DMS53 treated with DMSO at 0.1 percent for 48 hours (cell line): ENCODE results near the gene LRRC58.
"Not testable (repeated sequence)": the region's sequence is repeated elsewhere in the genome, so short reads cannot be mapped to it uniquely, and the experiment has no call there.

ENCODE experiments used
- DNase-seq: peaks from one replicate; lab custom pipeline; 2025; ENCODE audit not compliant: unreplicated experiment; lab: John Stamatoyannopoulos, UW

Gene LRRC58

DNA sequence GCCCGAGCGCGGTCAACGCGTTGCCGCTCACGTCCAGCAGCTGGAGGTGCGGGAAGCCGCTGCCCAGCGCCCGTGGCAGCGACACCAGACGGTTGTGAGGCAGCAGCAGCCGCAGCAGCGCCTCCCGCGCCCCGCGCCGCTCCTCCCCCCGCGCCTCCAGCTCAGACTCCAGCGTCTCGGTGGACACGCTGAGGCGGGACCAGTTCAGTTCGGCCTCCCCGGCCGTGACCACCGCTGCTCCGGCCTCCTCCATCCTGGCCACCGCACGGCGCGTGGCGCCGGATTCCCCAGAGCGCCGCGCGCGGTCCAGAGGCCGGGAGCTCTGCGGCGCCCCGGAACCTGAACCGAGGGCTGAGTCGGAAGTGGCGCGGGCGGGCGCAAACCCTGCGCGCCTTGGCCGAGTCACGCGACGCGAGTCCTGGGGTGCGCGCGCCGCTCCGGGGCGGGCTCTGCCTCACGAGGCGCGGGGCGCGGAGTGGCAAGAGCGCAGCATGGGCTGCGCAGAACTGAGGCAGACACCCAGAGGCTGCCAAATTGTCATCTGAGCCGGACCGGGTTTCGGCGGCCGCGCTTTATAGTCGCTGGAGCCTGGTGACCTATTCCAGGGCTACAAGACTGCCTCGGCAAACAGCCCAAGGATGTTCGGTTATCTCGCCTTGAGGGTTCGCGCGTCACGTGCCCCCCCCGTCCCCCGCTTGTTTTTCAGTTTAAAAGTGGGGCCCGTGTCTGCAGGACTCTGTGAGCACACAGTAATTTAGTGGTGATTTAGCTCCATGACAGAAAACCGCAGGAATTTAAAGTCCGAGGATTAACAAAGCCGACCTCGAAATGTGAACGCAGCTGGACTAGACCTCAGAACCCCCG is at the start of gene LRRC58:
LRRC58 (minus strand) TSS at position 364 of the 864 bp plus-strand sequence; CDS start at position 253, 111 bp downstream.
- DNase-seq = peak; percentile 78

DNA sequence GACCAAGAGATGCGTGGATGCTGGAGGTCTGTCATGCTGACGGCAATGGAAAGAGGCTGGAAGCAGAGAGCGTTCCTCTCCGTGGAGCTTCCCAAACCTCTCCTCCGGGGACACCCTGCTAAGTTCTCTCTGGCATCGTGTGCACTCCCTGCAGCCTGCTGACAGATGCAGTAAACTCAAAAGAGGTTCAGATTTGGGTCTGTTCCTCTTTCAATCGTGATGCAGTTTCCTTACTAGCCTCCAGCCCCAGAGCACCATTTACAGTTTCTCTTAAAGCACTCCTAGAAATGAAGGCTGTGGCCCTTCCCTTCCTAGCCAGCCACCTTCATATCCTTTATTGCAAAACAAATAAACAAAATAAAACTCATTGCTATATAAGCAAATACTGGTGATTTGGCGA is 47.3 kb upstream of the LRRC58 start:
- no peak for DNase-seq

DNA sequence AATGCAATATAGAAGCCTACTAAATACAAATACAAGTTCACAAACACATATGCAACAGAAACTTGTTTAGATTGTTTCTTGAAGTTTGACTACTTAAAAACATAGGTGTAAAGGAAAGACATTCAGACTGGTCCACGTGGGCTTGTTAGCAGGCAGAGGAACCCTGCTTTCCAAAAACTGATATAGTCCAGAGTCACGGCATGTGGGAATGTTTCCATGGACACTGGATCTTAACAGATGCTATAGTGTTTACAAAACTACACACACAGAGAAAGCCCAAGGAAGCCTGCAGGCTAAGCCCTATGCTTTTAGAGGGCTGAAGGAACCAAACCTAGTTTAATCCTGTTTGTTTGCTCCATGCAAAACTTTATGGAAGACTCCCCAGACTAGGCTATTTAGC is 45.2 kb upstream of the LRRC58 start:
- no peak for DNase-seq

DNA sequence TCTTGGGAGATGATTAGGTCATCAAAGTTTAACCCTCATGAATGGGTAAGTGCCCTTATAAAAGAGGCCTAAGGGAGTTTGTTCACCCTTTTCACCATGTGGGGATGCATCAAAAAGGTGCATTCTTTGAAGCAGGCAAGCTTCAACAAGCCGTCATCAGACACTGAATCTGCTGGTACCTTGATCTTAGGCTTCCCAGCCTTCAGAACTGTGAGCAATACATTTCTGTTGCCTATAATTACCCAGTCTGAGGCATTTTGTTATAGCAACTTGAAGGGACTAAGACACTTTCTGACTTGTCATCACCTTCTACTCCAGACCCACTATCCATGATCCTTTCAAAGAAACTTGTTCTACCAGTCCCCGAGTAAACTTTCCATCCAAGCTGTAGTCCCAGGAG is 44.6 kb upstream of the LRRC58 start:
- DNase-seq = no peak

DNA sequence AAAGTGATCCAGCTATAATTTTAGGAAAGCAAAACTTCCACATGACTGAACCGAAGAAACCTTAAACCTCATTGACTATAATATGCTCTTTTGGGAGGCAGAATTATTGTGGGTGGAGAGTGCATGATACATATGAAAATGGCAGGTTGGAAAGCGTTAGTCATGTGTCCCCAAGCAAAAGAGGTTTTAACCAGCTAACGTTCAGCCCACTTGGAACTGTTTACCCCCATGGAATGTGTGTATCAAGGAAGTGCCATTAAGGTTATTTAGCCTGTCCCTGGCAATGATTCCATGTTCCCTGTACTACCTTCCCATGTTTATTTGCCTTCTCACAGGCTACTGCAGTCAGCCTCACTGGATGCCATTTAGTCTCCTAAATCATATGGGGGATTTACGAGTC is 44.1 kb upstream of the LRRC58 start:
- DNase-seq = no peak

DNA sequence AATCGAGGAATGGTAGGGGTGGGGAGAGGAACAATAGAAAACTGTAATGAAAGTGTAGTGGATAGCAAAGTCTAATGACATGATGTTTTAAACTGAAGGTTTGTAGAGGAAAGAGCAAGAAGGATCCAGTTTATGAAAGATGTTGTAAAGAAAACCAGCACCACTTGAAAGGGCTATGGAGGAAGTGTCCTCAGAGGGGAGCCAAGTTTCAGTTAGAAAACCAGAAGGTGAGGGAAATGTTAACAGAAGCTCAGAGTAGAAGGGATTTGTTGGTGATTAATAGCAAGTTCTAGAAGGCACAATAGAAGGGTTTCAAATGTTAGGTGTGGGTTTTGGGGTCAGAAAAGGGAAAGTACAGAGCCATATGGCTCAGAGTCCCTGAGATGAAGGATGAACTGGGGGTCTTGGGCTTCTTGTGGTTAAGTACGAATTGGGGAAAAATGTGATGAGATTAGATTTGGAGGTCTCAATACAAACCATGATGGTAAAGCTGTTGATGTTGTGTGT is 33.8 kb upstream of the LRRC58 start:
- DNase-seq = no peak

DNA sequence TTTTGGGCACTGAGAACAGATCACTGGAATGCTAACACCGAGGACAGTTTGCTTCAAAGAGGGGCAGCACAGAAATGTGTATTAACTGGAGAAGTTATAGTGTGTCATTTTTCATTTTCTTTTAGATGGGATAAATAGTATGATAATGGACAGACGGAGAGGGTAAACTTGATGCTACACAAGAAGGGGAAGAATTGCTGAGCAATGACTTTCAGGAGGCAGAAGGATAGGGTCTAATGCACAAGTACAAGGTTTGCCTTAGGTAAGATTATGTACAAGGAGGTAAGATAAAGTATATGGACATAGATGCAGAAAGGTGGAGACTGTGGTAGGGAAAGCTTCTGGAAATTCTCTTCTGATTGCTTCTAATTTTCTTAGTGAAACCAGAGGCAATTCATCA is 32.3 kb upstream of the LRRC58 start:
- no peak for DNase-seq

DNA sequence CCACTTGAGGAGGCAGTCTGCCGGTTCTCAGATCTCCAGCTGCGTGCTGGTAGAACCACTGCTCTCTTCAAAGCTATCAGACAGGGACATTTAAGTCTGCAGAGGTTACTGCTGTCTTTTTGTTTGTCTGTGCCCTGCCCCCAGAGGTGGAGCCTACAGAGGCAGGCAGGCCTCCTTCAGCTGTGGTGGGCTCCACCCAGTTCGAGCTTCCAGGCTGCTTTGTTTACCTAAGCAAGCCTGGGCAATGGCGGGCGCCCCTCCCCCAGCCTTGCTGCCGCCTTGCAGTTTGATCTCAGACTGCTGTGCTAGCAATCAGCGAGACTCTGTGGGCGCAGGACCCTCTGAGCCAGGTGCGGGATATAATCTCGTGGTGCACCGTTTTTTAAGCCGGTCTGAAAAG is 28.8 kb upstream of the LRRC58 start:
- DNase-seq = not testable (repeated sequence)

DNA sequence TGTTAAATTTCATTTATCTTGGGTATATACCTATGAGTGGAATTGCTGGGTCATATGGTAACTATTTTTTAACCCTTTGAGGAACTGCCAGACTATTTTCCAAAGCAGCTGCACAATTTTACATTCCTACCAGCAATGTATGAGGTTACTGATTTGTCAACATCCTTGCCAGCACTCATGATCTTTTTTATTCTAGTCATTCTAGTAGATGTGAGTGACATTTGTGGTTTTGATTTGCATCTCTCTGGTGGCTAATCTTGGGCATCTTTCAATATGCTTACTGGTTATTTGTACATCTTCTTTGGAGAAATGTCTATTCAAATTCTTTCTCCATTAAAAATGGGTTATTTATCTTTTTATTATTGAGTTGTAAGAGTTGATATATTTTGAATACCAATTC is 21.3 kb upstream of the LRRC58 start:
- no peak for DNase-seq

DNA sequence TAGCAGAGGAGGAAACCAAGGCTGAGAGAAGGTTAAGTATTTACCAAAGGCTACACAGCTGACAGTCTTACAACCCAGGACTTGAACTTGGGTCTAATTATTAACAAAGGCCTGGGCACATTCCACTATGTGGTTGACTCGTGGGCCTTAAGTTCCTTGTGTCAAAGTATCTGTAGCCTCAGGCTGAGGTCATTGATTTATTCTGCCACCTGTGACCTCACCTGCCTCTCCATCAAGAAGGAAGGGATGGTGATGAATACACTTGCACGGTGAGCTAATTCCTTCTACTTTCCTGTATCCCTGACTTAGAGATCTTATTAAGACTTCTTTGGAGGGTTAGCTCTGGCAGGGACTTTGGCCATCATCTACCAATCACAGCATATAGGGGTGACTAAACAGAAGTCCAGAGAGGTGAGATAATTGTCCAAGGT is 19.9 kb upstream of the LRRC58 start:
- DNase-seq = no peak

DNA sequence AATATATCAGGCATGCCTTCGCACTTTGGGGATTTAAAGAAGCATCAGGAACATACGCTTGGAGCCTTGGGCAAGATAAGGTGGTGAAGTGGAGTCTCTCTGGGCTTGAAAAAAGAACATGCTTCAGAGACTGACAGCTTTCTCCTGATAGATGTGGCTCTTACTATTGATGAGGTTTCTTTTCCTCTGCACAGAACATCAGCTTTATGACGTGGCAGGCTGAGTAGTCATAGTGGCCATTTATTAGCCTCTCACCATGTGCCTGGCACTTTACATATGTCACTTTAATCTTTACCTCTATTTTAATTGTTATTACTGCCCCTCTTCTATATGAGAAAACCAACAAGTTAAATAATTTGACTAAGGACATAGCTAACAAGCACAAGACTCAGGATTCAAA is 19.0 kb upstream of the LRRC58 start:
- no peak for DNase-seq

DNA sequence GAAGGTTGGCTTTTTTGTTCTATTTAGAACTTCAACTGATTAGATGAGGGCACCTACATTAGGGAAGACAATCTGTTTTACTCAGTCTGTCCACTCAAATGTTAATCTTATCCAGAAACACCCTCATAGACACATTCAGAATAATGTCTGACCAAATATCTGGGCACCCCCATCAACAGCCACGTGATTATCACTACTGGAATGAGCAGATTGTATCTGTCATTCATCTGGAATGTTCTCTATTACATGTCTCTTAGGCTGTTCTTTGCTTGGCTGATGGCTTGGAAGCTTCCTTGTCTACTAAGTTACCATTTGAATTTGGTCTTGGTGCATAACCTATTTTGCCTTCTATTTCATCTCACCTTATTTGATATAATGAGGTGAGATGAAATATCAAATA is 15.7 kb upstream of the LRRC58 start:
- DNase-seq = no peak

DNA sequence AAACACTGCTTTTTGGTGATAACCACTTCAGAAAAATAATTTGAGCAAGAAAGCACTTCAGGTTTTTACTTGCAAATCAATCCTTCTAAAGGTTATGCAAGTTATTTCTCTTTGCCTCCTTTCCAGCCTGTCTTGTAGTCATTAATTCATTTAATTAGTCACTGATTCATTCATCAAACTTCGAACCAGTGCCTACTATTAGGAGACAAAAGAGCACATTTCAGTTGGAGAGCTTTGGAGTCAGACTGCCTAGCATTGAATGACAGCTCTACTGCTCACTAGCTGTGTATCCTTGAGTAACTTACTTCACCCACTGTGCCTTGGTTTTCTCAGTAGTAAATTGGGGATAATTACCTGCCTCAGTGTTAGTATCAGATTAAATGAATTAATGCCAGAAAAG is 14.9 kb upstream of the LRRC58 start:
- DNase-seq = no peak

DNA sequence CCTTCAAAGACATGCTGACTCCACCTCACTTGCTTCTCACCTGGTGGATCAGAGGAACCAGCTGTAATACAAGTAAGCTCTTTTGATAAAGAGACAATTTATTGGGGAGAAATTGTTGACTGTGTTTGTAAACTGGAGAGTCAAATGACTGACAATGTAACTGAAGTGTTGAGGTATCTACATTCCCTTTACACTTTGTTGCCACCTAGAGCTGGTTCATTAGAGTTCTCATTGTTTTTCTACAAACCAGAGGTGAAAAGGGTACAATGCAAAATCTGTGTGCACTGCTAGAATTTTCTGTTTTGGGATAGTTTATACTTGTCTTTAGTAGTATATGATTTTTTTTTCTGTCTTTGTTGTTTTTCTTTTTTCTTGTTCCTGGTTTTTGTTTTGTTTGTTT is 8.7 kb upstream of the LRRC58 start:
- no peak for DNase-seq

DNA sequence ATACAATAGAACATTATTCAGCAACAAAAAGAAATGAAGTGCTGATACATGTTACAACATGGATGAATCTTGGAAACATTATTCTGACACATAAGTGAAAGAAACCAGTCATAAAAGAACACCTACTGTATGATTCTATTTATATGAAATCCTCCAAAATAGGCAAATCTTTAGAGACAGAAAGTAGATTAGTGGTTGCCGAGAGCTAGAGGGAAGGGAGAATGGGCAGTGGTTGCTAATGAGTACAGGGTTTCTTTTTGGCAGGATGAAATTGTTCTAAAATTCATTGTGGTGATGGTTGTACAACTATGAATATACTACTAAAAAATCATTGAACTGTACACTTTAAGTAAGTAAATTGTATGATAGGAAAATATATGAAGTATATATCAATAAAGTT is 6.3 kb upstream of the LRRC58 start:
- DNase-seq = no peak

DNA sequence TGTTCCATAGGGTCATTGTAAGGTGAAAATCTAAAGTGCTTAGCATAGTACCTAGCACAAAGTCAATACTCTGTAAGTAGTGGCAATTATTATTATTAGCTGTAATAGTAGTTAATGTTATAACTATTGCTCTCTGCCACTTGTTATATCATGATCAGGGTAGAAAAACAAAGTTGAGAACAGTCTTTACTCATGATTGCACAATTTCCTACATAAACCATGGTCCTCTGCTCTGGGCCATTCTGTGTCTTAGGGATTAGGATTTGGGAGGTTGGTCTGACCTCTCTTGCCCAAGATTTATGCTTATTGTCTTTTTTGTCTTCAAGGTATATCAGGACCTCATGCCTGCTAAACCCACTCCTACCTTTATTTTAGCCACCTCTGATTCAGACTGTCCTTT is 4.3 kb upstream of the LRRC58 start:
- no peak for DNase-seq

DNA sequence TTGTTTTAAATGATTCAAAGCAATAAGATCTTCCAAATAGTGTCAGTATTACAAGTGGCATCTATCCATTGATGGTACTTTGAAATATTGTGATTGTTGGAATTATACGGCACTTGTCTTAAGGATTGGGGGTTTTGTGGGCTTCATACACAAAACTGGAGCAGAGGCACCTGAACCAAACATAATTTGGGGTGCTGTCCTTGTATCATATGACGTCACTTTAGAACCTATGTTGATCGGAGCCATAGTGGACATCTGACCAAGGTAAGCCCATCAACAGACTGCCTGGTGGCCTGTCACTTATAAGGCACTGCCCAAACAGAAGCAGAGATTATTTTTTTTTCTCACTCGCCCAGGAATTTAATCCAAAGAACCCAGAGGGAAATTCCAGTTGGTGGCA is 2.9 kb upstream of the LRRC58 start:
- DNase-seq = no peak

DNA sequence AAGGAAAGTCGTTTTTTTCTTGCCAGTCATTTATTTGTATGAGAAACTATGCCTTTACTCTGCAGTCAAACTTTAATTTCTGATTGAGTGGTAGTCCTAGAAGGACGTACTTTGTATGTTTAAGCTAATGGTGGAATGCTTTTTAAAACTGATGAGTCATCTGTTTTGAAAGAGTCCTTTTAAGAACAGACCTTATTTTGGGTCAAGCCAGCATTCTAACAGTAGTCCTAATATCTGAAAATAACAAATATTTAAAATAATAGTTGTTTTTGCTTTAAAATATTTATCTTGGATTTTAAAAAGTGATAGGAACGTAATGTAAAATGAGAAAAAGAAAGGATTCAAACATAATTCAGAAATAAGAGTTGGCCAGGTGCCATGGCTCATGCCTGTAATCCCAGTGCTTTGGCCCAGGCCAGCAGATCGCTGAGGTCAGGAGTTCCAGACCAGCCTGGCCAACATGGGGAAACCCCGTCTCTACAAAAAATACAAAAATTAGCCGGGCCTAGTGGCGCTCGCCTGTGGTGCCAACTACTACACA is 1.3 kb upstream of the LRRC58 start:
- peak; percentile 2 for DNase-seq

DNA sequence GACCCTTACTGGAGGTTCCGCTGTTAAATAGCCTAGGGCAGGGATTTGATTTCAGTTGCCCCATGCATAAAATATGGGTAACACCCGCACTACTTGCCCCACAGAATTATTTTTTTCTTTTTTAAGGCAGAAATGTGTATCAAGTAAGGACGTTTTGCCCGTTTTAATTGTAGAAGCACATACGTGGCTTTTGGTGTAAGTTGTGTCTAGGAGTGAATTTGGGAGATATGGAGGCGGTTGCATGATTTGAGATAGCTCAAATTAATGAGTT is 636 bp upstream of the LRRC58 start:
- no peak for DNase-seq

DNA sequence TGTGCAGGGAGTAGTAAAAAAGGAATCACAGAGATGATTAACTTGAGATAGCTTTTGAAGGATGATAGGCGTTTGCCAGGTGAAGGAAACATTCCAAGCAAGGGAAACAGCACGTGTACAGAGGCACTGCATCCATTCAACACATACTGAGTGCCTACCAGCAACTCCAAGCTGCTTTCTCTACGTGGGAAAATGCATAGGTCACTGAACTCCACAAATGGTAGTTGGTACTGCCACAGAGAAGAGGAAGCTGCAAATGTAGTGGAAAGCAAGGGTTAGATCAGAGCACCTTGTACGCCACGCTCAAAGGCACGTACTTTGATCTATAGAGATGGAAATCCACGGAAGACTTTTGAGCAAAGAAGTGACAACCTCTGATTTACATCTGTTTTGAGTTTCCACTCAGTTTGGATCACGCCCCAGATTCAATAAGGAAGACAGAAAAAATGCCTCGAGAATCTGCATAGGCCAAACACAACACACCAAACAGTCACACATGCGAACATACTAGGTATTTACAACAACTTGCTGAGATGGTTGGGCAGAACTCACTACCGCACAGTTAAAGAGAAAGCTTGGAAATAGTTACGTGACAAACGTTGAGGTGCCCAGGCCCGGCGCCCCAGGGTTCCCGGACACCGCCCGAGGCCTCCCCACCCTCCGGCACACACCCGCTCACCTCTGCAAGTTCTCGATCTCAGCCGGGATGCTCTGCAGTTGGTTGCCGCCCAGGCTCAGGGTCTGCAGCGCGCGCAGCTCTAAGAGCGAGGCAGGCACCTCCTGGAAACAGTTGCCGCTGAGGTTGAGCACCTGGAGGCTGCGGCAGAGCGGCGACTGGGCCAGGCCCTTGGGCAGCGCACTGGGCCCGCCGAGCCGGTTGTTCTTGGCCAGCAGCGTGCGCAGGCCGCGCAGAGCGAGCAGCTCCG is 826 bp downstream of the LRRC58 start:
- peak; percentile 12 for DNase-seq

DNA sequence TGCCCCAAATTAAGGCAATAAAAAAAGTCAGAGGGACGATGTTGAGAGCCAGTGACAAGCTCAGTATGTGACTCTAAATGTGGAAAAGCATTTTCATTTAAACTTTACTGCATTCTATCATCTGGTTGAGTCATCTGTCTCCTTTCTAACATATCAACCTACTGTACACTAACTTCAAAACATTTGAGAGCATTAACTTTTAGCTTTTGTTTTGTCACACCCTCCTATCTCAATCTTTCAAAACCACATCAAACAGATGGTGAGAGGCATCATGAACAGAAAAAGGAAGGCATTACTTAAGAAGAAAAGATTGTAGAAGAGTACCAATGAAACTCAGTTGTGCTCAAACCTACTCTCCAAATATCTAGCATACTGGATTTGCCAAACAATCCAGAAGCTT is 4.8 kb downstream of the LRRC58 start:
- DNase-seq = no peak
